K562 (cell line): Measurements from ENCODE around the gene HS3ST5. TPM values are rescaled to one million over a fixed set of nuclear protein-coding genes. Genes with fewer than 3 reads are reported as not detected.

Source experiments
- ATAC-seq: fragments of 200-7000 bp; cut with Tn5 transposase; 3 replicates; pipeline ENCODE4 v1.9.1; 2020; ENCODE audit warnings: moderate library complexity
- BruUV-seq: library from RNA; stranded (reverse); fragments of 400-500 nt; replicated peaks from 2 replicates; lab custom pipeline; 2021; lab: Mats Ljungman, UMichigan
- CTCF ChIA-PET: fragments of 300-600 bp; formaldehyde crosslinking; extraction: SDS; loops from one replicate; lab custom pipeline; 2021; ENCODE audit warnings: low intra/inter-chr PET ratio; lab: Yijun Ruan, JAX
- POLR2A ChIA-PET: fragments of 300-600, 350-650 bp; sonication (Branson Sonifier 250); formaldehyde crosslinking; extraction: SDS; loops from one replicate; lab custom pipeline; 2021; ENCODE audit warnings: antibody characterized with exemption, inconsistent platforms; lab: Yijun Ruan, JAX
- DNase-seq, 4 experiments: peaks; one replicate each; pipeline versions ENCODE4 v3.0.0 to v3.0.0-alpha.2; 2011 to 2018; ENCODE audit warnings: low spot score in 3 of 4, mixed read lengths in 3 of 4; ENCODE audit errors: extremely low read depth in 1 of 4
- FAIRE-seq: peaks from 2 replicates; lab custom pipeline; 2011; peaks lifted over from hg19 to GRCh38; lab: Jason Lieb, UNC
- H2AFZ ChIP-seq: 2 replicates; pipeline ENCODE4 v1.6.0; 2011; ENCODE audit warnings: low read depth, low read length, control low read depth, inconsistent platforms
- H3K27ac ChIP-seq: fragments of 200-600 bp; 3 replicates; pipeline ENCODE4 v1.8.0; 2011; ENCODE audit warnings: low read depth, mild to moderate bottlenecking, control low read depth, inconsistent platforms, low read length, moderate library complexity, mixed read lengths; ENCODE audit errors: extremely low read depth
- H3K27me3 ChIP-seq, 2 experiments: fragments of 300-600 bp in 1 of 2; 2 replicates in 1 of 2; 3 replicates in 1 of 2; pipeline versions ENCODE4 v1.6.0 to v1.8.0; 2011; ENCODE audit warnings: inconsistent platforms in 2 of 2, low read length in 2 of 2, mild to moderate bottlenecking in 1 of 2, mixed read lengths in 1 of 2, moderate library complexity in 1 of 2; ENCODE audit not compliant: control insufficient read depth in 2 of 2, insufficient read depth in 2 of 2
- H3K36me3 ChIP-seq: fragments of 300-600 bp; 3 replicates; pipeline ENCODE4 v1.8.0; 2011; ENCODE audit warnings: mild to moderate bottlenecking, low read length, inconsistent platforms; ENCODE audit not compliant: control insufficient read depth, insufficient read depth
- H3K4me1 ChIP-seq, 2 experiments: fragments of 200-600 bp in 1 of 2; replicated peaks in 1 of 2; 2 replicates in 1 of 2; 3 replicates in 1 of 2; pipeline versions ENCODE4 v1.5.1 to v1.8.0; 2011; ENCODE audit warnings: inconsistent platforms in 2 of 2, low read length in 2 of 2, mild to moderate bottlenecking in 1 of 2, mixed read lengths in 1 of 2, moderate library complexity in 1 of 2; ENCODE audit not compliant: control insufficient read depth in 2 of 2, insufficient read depth in 2 of 2
- H3K4me2 ChIP-seq: 2 replicates; pipeline ENCODE4 v1.6.1; 2011; ENCODE audit warnings: low read length, control low read depth, inconsistent platforms, mixed read lengths; ENCODE audit not compliant: insufficient read depth
- H3K4me3 ChIP-seq: fragments of 200-600 bp; sonication (generic), shearing (Covaris generic); 2 replicates; pipeline ENCODE4 v1.5.1; 2016; ENCODE audit warnings: control low read depth, inconsistent platforms
- H3K79me2 ChIP-seq: fragments of 200-600 bp; 3 replicates; pipeline ENCODE4 v1.8.0; 2011; ENCODE audit warnings: low read length, inconsistent platforms; ENCODE audit not compliant: control insufficient read depth, insufficient read depth
- H3K9ac ChIP-seq, 2 experiments: 2 replicates each; pipeline versions ENCODE4 v1.6.0 to v1.6.1; 2011; ENCODE audit warnings: low read depth in 2 of 2, low read length in 2 of 2, control low read depth in 1 of 2, inconsistent platforms in 1 of 2, mild to moderate bottlenecking in 1 of 2, mixed read lengths in 1 of 2; ENCODE audit not compliant: insufficient read depth in 1 of 2
- H3K9me1 ChIP-seq: one replicate; pipeline ENCODE4 v1.6.0; 2011; ENCODE audit warnings: inconsistent platforms, mild to moderate bottlenecking, low read length, moderate library complexity; ENCODE audit not compliant: control insufficient read depth, insufficient read depth
- H3K9me3 ChIP-seq: replicated peaks from 2 replicates; pipeline ENCODE4 v1.5.1; 2011; ENCODE audit warnings: low read depth, low read length, inconsistent platforms; ENCODE audit not compliant: control insufficient read depth, insufficient read depth
- H4K20me1 ChIP-seq: replicated peaks from 2 replicates; pipeline ENCODE4 v1.6.1; 2011; ENCODE audit warnings: low read length, inconsistent platforms, mixed read lengths; ENCODE audit not compliant: control insufficient read depth, insufficient read depth
- BMI1 ChIP-seq: fragments of 150-350 bp; IDR thresholded peaks from 2 replicates; pipeline ENCODE4 v1.6.1; 2014; ENCODE audit warnings: low read length
- BRF2 ChIP-seq: IDR thresholded peaks from 3 replicates; pipeline ENCODE4 v1.6.1; 2011; ENCODE audit warnings: borderline replicate concordance, mild to moderate bottlenecking; ENCODE audit not compliant: insufficient read length, insufficient read depth
- CTCF ChIP-seq, 3 experiments: IDR thresholded peaks in 2 of 3; conservative IDR thresholded peaks in 1 of 3; 2 replicates each; pipeline ENCODE4 v1.5.1; 2011 to 2012; ENCODE audit warnings: low read length in 3 of 3, mild to moderate bottlenecking in 3 of 3, control low read depth in 2 of 3, improper control_type of control experiment in 1 of 3, inconsistent platforms in 1 of 3, low read depth in 1 of 3, mixed read lengths in 1 of 3, moderate library complexity in 1 of 3; ENCODE audit not compliant: insufficient read depth in 2 of 3
- ETS1 ChIP-seq: conservative IDR thresholded peaks from 2 replicates; pipeline ENCODE4 v1.6.1; 2011; ENCODE audit warnings: low read depth, mild to moderate bottlenecking, low read length; ENCODE audit not compliant: control insufficient read depth
- PURB ChIP-seq: sonication (generic); formaldehyde crosslinking; IDR thresholded peaks from 2 replicates; pipeline ENCODE4 v1.9.0; 2021; ENCODE audit warnings: low read depth, mild to moderate bottlenecking, missing genetic modification reagents
- RAD51 ChIP-seq: fragments of 450-650 bp; IDR thresholded peaks from 2 replicates; pipeline ENCODE4 v1.7.1; 2016; ENCODE audit warnings: low read depth, mild to moderate bottlenecking, borderline replicate concordance
- SP1 ChIP-seq: sonication (generic); formaldehyde crosslinking; IDR thresholded peaks from 2 replicates; pipeline ENCODE4 v1.8.1; 2022; ENCODE audit warnings: mild to moderate bottlenecking, missing genetic modification reagents
- SREBF1 ChIP-seq: fragments of 150-350 bp; IDR thresholded peaks from 2 replicates; pipeline ENCODE4 v1.6.1; 2014; ENCODE audit warnings: antibody characterized with exemption, low read depth, low read length, borderline replicate concordance
- ZFX ChIP-seq: sonication (generic); formaldehyde crosslinking; IDR thresholded peaks from 2 replicates; pipeline ENCODE4 v1.8.0; 2022; ENCODE audit warnings: mild to moderate bottlenecking, missing genetic modification reagents, moderate library complexity
- ZHX1 ChIP-seq: fragments of 150-350 bp; conservative IDR thresholded peaks from 2 replicates; pipeline ENCODE4 v1.6.1; 2014; ENCODE audit warnings: low read length
- ZNF146 ChIP-seq: IDR thresholded peaks from one replicate; pipeline ENCODE4 v1.6.1; 2018; ENCODE audit warnings: missing compliant biosample characterization; ENCODE audit not compliant: unreplicated experiment
- ZNF277 ChIP-seq: fragments of 250-450 bp; sonication (Bioruptor Pico); IDR thresholded peaks from 2 replicates; pipeline ENCODE4 v1.8.0; 2022; ENCODE audit warnings: inconsistent platforms, mild to moderate bottlenecking, moderate library complexity, borderline replicate concordance
- WGBS: fragments of 100-300 bp; shearing (Covaris generic); methylation state at CpG from one replicate; pipeline ENCODE4 v1.1.6; 2016; ENCODE audit warnings: low coverage, mixed read lengths; ENCODE audit not compliant: insufficient coverage; ENCODE audit errors: missing lambda C conversion rate; 5-methylcytosine and 5-hydroxymethylcytosine counted together
- in situ Hi-C: fragments of 300-500 bp; cut with MboI; formaldehyde crosslinking; loops from 4 replicates; pipeline ENCODE4 v1.15.0; 2018; ENCODE audit warnings: inconsistent platforms, mixed read lengths
- intact Hi-C: fragments of 100-400 bp; cut with micrococcal nuclease; formaldehyde crosslinking; loops from 2 replicates; pipeline ENCODE4 v1.14.2; 2022
- polyA plus RNA-seq, 8 experiments: library from polyadenylated mRNA; depleted of rRNA in 4 of 8; stranded (reverse) in 5 of 8; unstranded in 3 of 8; fragments of >200 nt; fragmentation: Nextera tagmentation in 2 of 8; fragmentation: Illumina TruSeq in 1 of 8; extraction: Ambion mirVana in 2 of 8; extraction: Trizol in 1 of 8; gene quantifications; 2 replicates each; pipeline versions ENCODE4 v1.2.1 to v1.2.3, GENCODE V29; 2011 to 2014; ENCODE audit warnings: inconsistent platforms in 1 of 8, missing spikeins in 1 of 8
- total RNA-seq, 7 experiments: library from RNA; depleted of rRNA in 6 of 7; stranded (reverse); fragments of >200 nt in 6 of 7; fragmentation: Illumina TruSeq in 2 of 7; extraction: Trizol in 2 of 7; gene quantifications; 2 replicates each; pipeline versions ENCODE4 v1.2.1 to v1.2.3, GENCODE V29; 2011 to 2021; ENCODE audit warnings: low replicate concordance in 1 of 7
- TF ChIP-seq, protein P1 (sequence below): fragments of 450-650 bp; formaldehyde crosslinking; IDR thresholded peaks from 2 replicates; pipeline ENCODE4 v1.4.0; 2022; ENCODE audit warnings: missing genetic modification characterization

HS3ST5 gene
- total and polyA plus RNA-seq, 9 of the 15 experiments (the other 6 are each of a cell fraction or from before 2014, with no cell fraction given) = not detected

DNA sequence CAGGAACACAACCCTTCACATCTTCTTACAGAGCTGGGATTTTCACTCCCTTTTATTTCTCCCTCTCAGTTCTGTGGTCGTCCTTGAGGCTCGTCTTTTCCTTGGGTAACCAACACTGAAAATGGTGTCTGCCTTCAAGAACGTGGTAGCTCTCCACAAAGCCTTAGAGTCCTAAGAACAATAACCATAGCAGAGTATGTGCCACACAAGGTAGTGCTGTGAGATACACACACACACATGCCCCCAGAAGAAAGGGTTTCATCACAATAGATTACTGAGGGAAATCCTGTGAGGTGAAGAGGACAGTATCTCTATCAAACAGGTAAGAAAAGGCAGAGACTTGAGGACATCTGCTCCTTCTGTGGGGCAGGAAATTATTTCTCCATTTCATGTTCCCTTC is 267.0 kb downstream of the HS3ST5 start:
- H3K4me1 ChIP-seq = no peaks in the 10 kb centered on the region
- ChIA-PET POLR2A (no interaction called here), CTCF (no interaction called here)
- ATAC-seq (no peak), FAIRE-seq (no peak), DNase-seq (no peak)
- no peaks in the 10 kb centered on the region for H3K27me3 ChIP-seq
- no peaks in the 10 kb centered on the region for H3K9me3 ChIP-seq
- in situ Hi-C loops (no loop called here), intact Hi-C loops (no loop called here)
- H2AFZ ChIP-seq = peak overlapping the region; percentile 27; the same call in 1 of the 2 replicates
- no peak overlapping the region for H3K27ac ChIP-seq
- H3K36me3 ChIP-seq = no peaks in the 10 kb centered on the region
- no peak overlapping the region for H3K4me2 ChIP-seq
- H4K20me1 ChIP-seq = no peaks in the 10 kb centered on the region
- H3K9me1 ChIP-seq = no peaks in the 10 kb centered on the region
- H3K79me2 ChIP-seq = no peaks in the 10 kb centered on the region
- no peak overlapping the region for H3K9ac ChIP-seq
- WGBS = 0% methylated on average over 3 of the region's 3 CpGs
- BruUV-seq = no TSS peak
- no peak overlapping the region for H3K4me3 ChIP-seq
- TF ChIP-seq ZNF146 (CRISPR knock-in tag) (no peak), ZHX1 (no peak), ZFX (CRISPR knock-in tag) (no peak), CTCF (IDR thresholded peaks at IDR 0.05 in 2 of 3, conservative IDR thresholded peaks at IDR 0.05 in 1 of 3; ENCODE audit: insufficient read depth in 2 of 3, low read depth in 1 of 3, low read length in 3 of 3) (no peak), SREBF1 (no peak), BRF2 (no peak), BMI1 (no peak), ZNF277 (CRISPR knock-in tag) (no peak), PURB (CRISPR knock-in tag) (no peak), RAD51 (no peak), SP1 (no peak), ETS1 (no peak)
- TF ChIP-seq, protein P1, sequence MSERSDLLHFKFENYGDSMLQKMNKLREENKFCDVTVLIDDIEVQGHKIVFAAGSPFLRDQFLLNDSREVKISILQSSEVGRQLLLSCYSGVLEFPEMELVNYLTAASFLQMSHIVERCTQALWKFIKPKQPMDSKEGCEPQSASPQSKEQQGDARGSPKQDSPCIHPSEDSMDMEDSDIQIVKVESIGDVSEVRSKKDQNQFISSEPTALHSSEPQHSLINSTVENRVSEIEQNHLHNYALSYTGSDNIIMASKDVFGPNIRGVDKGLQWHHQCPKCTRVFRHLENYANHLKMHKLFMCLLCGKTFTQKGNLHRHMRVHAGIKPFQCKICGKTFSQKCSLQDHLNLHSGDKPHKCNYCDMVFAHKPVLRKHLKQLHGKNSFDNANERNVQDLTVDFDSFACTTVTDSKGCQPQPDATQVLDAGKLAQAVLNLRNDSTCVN = no peak
